Measurements from ENCODE around the gene PQBP1.

PQBP1 gene

DNA sequence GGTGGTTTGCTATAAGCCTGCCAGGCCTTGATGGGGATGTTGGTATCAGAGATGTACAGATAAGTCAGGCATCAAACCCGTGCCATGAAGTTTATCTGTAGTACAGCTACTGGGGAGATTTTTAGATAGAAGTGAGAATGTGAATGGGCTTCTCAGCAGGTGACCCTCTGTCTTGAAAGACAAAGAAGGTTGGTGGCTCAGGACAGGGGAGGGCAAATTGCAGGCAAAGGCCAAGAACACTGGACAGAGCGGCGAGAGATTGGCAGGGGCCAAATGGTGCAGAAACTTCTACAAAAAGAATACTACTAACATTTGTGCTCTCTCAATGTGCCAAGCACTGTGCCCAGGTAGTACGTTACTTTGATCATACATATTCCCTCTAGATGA, 23.0 kb downstream of the PQBP1 start:
- peaks cover 8 to 11% of the 10 kb centered on the region in 2 donors for H3K4me1 ChIP-seq (ENCODE audit: control insufficient read depth in 2 of 2, insufficient read depth in 1 of 2, low read depth in 1 of 2, low read length in 2 of 2)
- H4K91ac ChIP-seq (ENCODE audit: low read depth, low read length, poor library complexity): no peak overlapping the region
- DNase-seq (ENCODE audit: low spot score): no peak
- no peak overlapping the region for H3K9ac ChIP-seq (ENCODE audit: low read depth, low read length, poor library complexity)
- no peak overlapping the region for H3K18ac ChIP-seq (ENCODE audit: low read length)
- no peak overlapping the region for H2BK12ac ChIP-seq (ENCODE audit: low read length)
- H3K4me3 ChIP-seq (ENCODE audit: low read length in 2 of 2): no peak overlapping the region
- no peak overlapping the region for H2AK5ac ChIP-seq (ENCODE audit: low read depth, low read length)
- no peak overlapping the region for H3K4me2 ChIP-seq (ENCODE audit: insufficient read depth, low read length, poor library complexity, severe bottlenecking)
- no peak overlapping the region for H3K14ac ChIP-seq (ENCODE audit: low read length)
- no peak overlapping the region for H2AFZ ChIP-seq (ENCODE audit: low read length)
- H3K4ac ChIP-seq (ENCODE audit: low read length): no peak overlapping the region
- H3K79me1 ChIP-seq (ENCODE audit: low read depth, low read length): peaks cover 4% of the 10 kb centered on the region
- H2BK5ac ChIP-seq (ENCODE audit: low read length): no peak overlapping the region
- peaks cover 22 to 25% of the 10 kb centered on the region in 2 donors for H3K36me3 ChIP-seq (replicated peaks in 1 of 2; ENCODE audit: control insufficient read depth in 2 of 2, insufficient read depth in 2 of 2, low read length in 2 of 2)
- H3K27ac ChIP-seq (replicated peaks; ENCODE audit: low read length): no peak overlapping the region
- no peak overlapping the region for H2BK120ac ChIP-seq (ENCODE audit: low read depth, low read length)
- H4K8ac ChIP-seq (ENCODE audit: low read depth, low read length): no peak overlapping the region
- H3K23ac ChIP-seq (ENCODE audit: low read depth, low read length, poor library complexity): no peak overlapping the region
- H3K9me3 ChIP-seq (replicated peaks in 1 of 2; ENCODE audit: control insufficient read depth in 2 of 2, insufficient read depth in 1 of 2, low read depth in 1 of 2, low read length in 2 of 2): no peaks in the 10 kb centered on the region
- no peaks in the 10 kb centered on the region for H3K27me3 ChIP-seq (ENCODE audit: control insufficient read depth in 3 of 3, insufficient read depth in 3 of 3, low read depth in 1 of 3, low read length in 3 of 3)
- no CpG with 5 or more reads among the region's 4 CpGs for WGBS, 2 donors (ENCODE audit: extremely low coverage in 2 of 2, insufficient read length in 2 of 2, insufficient replicate concordance in 1 of 2)
- no peak overlapping the region for H2BK15ac ChIP-seq (ENCODE audit: low read length)

DNA sequence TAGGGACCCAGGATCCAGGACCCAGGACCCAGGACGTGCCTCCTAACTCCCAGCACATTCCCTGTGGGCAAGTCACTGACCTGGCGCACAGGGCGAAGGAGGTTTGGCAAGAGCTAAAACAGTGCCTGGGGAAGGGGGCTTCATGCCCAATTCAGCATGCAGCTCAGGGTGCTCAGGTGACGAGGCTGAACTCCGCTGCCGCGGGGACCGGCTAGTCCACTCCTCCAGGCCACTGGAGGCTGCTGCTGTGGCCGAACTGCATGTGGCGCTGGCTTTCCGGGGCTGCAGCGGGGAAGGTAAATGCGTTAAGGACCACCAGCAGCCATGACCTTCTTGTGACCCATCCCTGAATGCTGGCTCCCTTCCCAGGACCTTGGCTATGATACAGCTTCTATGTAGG, 26.0 kb downstream of the PQBP1 start:
- Histone ChIP-seq H2BK120ac (ENCODE audit: low read depth, low read length) (no peak overlapping the region), H3K23ac (ENCODE audit: low read depth, low read length, poor library complexity) (no peak overlapping the region), H3K27ac (replicated peaks; ENCODE audit: low read length) (no peak overlapping the region), H3K4me1 (ENCODE audit: control insufficient read depth in 2 of 2, insufficient read depth in 1 of 2, low read depth in 1 of 2, low read length in 2 of 2) (peaks cover 6 to 14% of the 10 kb centered on the region in 2 donors), H3K4me3 (ENCODE audit: low read length in 2 of 2) (no peak overlapping the region), H3K18ac (ENCODE audit: low read length) (no peak overlapping the region), H2AFZ (ENCODE audit: low read length) (no peak overlapping the region), H3K4me2 (ENCODE audit: insufficient read depth, low read length, poor library complexity, severe bottlenecking) (no peak overlapping the region), H3K36me3 (replicated peaks in 1 of 2; ENCODE audit: control insufficient read depth in 2 of 2, insufficient read depth in 2 of 2, low read length in 2 of 2) (peaks cover 25 to 44% of the 10 kb centered on the region in 2 donors), H3K9ac (ENCODE audit: low read depth, low read length, poor library complexity) (no peak overlapping the region), H3K14ac (ENCODE audit: low read length) (no peak overlapping the region), H2BK5ac (ENCODE audit: low read length) (no peak overlapping the region), H3K79me1 (ENCODE audit: low read depth, low read length) (peaks cover 4% of the 10 kb centered on the region), H2BK15ac (ENCODE audit: low read length) (no peak overlapping the region), H3K27me3 (ENCODE audit: control insufficient read depth in 3 of 3, insufficient read depth in 3 of 3, low read depth in 1 of 3, low read length in 3 of 3) (no peaks in the 10 kb centered on the region), H3K9me3 (replicated peaks in 1 of 2; ENCODE audit: control insufficient read depth in 2 of 2, insufficient read depth in 1 of 2, low read depth in 1 of 2, low read length in 2 of 2) (no peaks in the 10 kb centered on the region), H4K8ac (ENCODE audit: low read depth, low read length) (no peak overlapping the region), H3K4ac (ENCODE audit: low read length) (no peak overlapping the region), H2AK5ac (ENCODE audit: low read depth, low read length) (no peak overlapping the region), H4K91ac (ENCODE audit: low read depth, low read length, poor library complexity) (no peak overlapping the region), H2BK12ac (ENCODE audit: low read length) (no peak overlapping the region)
- no peak for DNase-seq (ENCODE audit: low spot score)
- no CpG with 5 or more reads among the region's 13 CpGs for WGBS, 2 donors (ENCODE audit: extremely low coverage in 2 of 2, insufficient read length in 2 of 2, insufficient replicate concordance in 1 of 2)

DNA sequence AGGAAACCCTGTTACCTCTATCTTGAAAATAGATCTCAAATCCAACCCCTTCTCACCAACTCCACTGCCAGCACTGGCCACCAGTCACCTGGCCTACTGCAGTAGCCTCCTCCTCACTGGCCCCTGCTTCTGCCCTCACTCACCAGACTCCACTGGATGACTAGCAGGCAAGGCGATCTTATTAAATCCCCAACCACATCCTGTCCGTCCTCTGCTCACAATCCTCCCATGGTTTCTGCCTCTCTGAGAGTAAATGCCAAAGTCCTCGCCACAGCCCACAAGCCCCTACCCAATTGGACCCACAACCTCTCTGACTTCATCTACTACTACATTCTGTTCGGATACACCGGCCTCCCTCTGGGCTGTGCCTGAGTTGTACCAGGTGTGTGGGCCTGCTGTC, 26.5 kb downstream of the PQBP1 start:
- Histone ChIP-seq H2BK120ac (ENCODE audit: low read depth, low read length) (no peak overlapping the region), H3K14ac (ENCODE audit: low read length) (no peak overlapping the region), H3K23ac (ENCODE audit: low read depth, low read length, poor library complexity) (no peak overlapping the region), H3K4me2 (ENCODE audit: insufficient read depth, low read length, poor library complexity, severe bottlenecking) (no peak overlapping the region), H3K36me3 (replicated peaks in 1 of 2; ENCODE audit: control insufficient read depth in 2 of 2, insufficient read depth in 2 of 2, low read length in 2 of 2) (peaks cover 25 to 44% of the 10 kb centered on the region in 2 donors), H3K27me3 (ENCODE audit: control insufficient read depth in 3 of 3, insufficient read depth in 3 of 3, low read depth in 1 of 3, low read length in 3 of 3) (no peaks in the 10 kb centered on the region), H4K91ac (ENCODE audit: low read depth, low read length, poor library complexity) (no peak overlapping the region), H3K9me3 (replicated peaks in 1 of 2; ENCODE audit: control insufficient read depth in 2 of 2, insufficient read depth in 1 of 2, low read depth in 1 of 2, low read length in 2 of 2) (no peaks in the 10 kb centered on the region), H3K4me1 (ENCODE audit: control insufficient read depth in 2 of 2, insufficient read depth in 1 of 2, low read depth in 1 of 2, low read length in 2 of 2) (peaks cover 6 to 14% of the 10 kb centered on the region in 2 donors), H2BK15ac (ENCODE audit: low read length) (no peak overlapping the region), H4K8ac (ENCODE audit: low read depth, low read length) (no peak overlapping the region), H2AFZ (ENCODE audit: low read length) (no peak overlapping the region), H2BK12ac (ENCODE audit: low read length) (no peak overlapping the region), H3K9ac (ENCODE audit: low read depth, low read length, poor library complexity) (no peak overlapping the region), H3K79me1 (ENCODE audit: low read depth, low read length) (peaks cover 4% of the 10 kb centered on the region), H2AK5ac (ENCODE audit: low read depth, low read length) (no peak overlapping the region), H3K18ac (ENCODE audit: low read length) (no peak overlapping the region), H3K4ac (ENCODE audit: low read length) (no peak overlapping the region), H2BK5ac (ENCODE audit: low read length) (no peak overlapping the region), H3K27ac (replicated peaks; ENCODE audit: low read length) (no peak overlapping the region), H3K4me3 (ENCODE audit: low read length in 2 of 2) (no peak overlapping the region)
- no peak for DNase-seq (ENCODE audit: low spot score)
- no CpG with 5 or more reads among the region's 5 CpGs for WGBS, 2 donors (ENCODE audit: extremely low coverage in 2 of 2, insufficient read length in 2 of 2, insufficient replicate concordance in 1 of 2)

DNA sequence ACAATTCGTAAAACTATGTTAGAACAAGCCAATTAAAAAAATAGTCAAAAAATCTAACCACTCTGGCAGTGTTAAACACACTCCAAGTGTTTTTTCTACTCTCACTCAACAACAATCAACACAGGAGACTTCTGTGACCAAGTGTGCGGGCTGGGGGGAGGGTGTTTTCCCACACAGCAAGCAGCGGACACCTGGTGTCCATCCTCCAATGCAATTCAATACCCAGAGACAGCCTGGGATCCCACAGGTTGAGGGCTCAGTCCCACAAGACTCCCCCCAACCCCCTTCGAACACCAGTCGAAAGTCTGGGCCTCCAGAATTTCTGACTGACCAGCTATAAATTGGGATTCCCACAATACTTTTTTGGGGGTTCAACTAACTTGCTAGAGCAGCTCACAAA, 29.4 kb downstream of the PQBP1 start:
- peaks cover 27 to 55% of the 10 kb centered on the region in 2 donors for H3K36me3 ChIP-seq (replicated peaks in 1 of 2; ENCODE audit: control insufficient read depth in 2 of 2, insufficient read depth in 2 of 2, low read length in 2 of 2)
- no peak overlapping the region for H3K18ac ChIP-seq (ENCODE audit: low read length)
- peaks cover 4% of the 10 kb centered on the region for H3K79me1 ChIP-seq (ENCODE audit: low read depth, low read length)
- no peak overlapping the region for H3K4me3 ChIP-seq (ENCODE audit: low read length in 2 of 2)
- no peak overlapping the region for H2AK5ac ChIP-seq (ENCODE audit: low read depth, low read length)
- no peak overlapping the region for H3K14ac ChIP-seq (ENCODE audit: low read length)
- WGBS, 2 donors (ENCODE audit: extremely low coverage in 2 of 2, insufficient read length in 2 of 2, insufficient replicate concordance in 1 of 2): no CpG with 5 or more reads among the region's 5 CpGs
- no peak overlapping the region for H4K8ac ChIP-seq (ENCODE audit: low read depth, low read length)
- H2BK15ac ChIP-seq (ENCODE audit: low read length): no peak overlapping the region
- peak overlapping the region; percentile 27 for H3K27ac ChIP-seq (replicated peaks; ENCODE audit: low read length)
- H3K9ac ChIP-seq (ENCODE audit: low read depth, low read length, poor library complexity): no peak overlapping the region
- no peak overlapping the region for H2BK12ac ChIP-seq (ENCODE audit: low read length)
- no peak overlapping the region for H3K4ac ChIP-seq (ENCODE audit: low read length)
- no peaks in the 10 kb centered on the region for H3K27me3 ChIP-seq (ENCODE audit: control insufficient read depth in 3 of 3, insufficient read depth in 3 of 3, low read depth in 1 of 3, low read length in 3 of 3)
- no peak for DNase-seq (ENCODE audit: low spot score)
- H2AFZ ChIP-seq (ENCODE audit: low read length): no peak overlapping the region
- H3K9me3 ChIP-seq (replicated peaks in 1 of 2; ENCODE audit: control insufficient read depth in 2 of 2, insufficient read depth in 1 of 2, low read depth in 1 of 2, low read length in 2 of 2): no peaks in the 10 kb centered on the region
- peaks cover 2 to 5% of the 10 kb centered on the region in 2 donors for H3K4me1 ChIP-seq (ENCODE audit: control insufficient read depth in 2 of 2, insufficient read depth in 1 of 2, low read depth in 1 of 2, low read length in 2 of 2)
- H3K4me2 ChIP-seq (ENCODE audit: insufficient read depth, low read length, poor library complexity, severe bottlenecking): no peak overlapping the region
- no peak overlapping the region for H2BK120ac ChIP-seq (ENCODE audit: low read depth, low read length)
- no peak overlapping the region for H4K91ac ChIP-seq (ENCODE audit: low read depth, low read length, poor library complexity)
- no peak overlapping the region for H3K23ac ChIP-seq (ENCODE audit: low read depth, low read length, poor library complexity)
- H2BK5ac ChIP-seq (ENCODE audit: low read length): no peak overlapping the region
